Measurements from ENCODE around the gene GLIPR1L1. TPM values are rescaled to one million over a fixed set of nuclear protein-coding genes. Genes with fewer than 3 reads are reported as not detected.

GLIPR1L1 gene
- total RNA-seq, 1 experiment from 2014 or later = not detected

DNA sequence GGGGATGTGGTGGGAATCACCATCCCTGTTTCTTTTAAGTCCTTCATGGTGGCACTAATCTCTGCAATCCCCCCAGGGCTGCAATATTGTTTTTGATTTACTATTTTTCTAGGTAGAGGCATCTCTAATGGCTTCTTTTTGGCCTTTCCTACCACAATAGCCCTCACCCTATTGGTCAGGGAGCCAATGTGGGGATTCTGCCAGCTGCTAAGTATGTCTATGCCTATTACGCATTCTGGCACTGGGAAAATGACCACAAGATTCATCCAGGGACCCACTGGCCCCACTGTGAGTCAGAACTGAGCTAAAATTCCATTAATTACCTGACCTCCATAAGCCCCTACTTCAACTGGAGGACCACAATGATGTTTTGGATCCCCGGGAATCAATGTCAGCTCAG is 40.5 kb downstream of the GLIPR1L1 start:
- no peaks in the 10 kb centered on the region for H3K36me3 ChIP-seq
- H3K9me3 ChIP-seq (replicated peaks) = no peaks in the 10 kb centered on the region
- no peaks in the 10 kb centered on the region for H3K4me1 ChIP-seq (replicated peaks)
- H3K4me3 ChIP-seq = no peak overlapping the region
- no peak overlapping the region for H3K27ac ChIP-seq
- H3K27me3 ChIP-seq (replicated peaks) = no peaks in the 10 kb centered on the region
- no peak for DNase-seq (ENCODE audit: low read depth in 1 of 2, low spot score in 2 of 2)

GRCh38 chr12:75378354-75378753 is 43.9 kb downstream of the GLIPR1L1 start:
- Histone ChIP-seq H3K27ac (no peak overlapping the region), H3K27me3 (replicated peaks) (no peaks in the 10 kb centered on the region), H3K4me3 (no peak overlapping the region), H3K36me3 (no peaks in the 10 kb centered on the region), H3K4me1 (replicated peaks) (no peaks in the 10 kb centered on the region), H3K9me3 (replicated peaks) (no peaks in the 10 kb centered on the region)
- no peak for DNase-seq (ENCODE audit: low read depth in 1 of 2, low spot score in 2 of 2)

DNA sequence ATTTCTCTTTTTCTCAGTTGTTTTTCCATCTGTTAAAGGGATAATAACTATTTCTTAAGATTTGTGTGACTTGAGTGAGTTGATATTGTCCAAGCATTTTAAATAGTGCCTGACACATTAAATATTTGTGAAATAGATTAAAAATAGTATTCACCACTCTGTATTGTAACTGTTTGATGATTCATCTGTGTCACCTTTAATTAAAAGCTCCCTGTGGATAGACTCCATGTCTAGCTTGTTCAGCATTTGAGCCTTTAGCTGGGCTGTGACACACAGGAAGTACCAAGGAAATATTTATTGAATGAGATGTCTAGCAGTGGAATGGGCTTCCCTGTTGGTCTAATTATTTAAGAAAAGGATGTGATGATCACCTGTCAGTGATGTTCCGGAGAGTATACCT is 54.6 kb downstream of the GLIPR1L1 start:
- DNase-seq (ENCODE audit: low read depth in 1 of 2, low spot score in 2 of 2) = peak in 1 of 2 experiments; percentile 66
- no peaks in the 10 kb centered on the region for H3K27me3 ChIP-seq (replicated peaks)
- peak overlapping the region; percentile 1; the same call in 1 of the 2 replicates for H3K27ac ChIP-seq
- no peak overlapping the region for H3K4me3 ChIP-seq
- no peaks in the 10 kb centered on the region for H3K9me3 ChIP-seq (replicated peaks)
- H3K36me3 ChIP-seq = no peaks in the 10 kb centered on the region
- peaks cover 24% of the 10 kb centered on the region for H3K4me1 ChIP-seq (replicated peaks)

- Histone ChIP-seq H3K27me3 (replicated peaks) (no peaks in the 10 kb centered on the region), H3K9me3 (replicated peaks) (no peaks in the 10 kb centered on the region), H3K27ac (0 out of 2 replicates have a peak overlapping the region, but pooled peaks have one; percentile 4), H3K4me3 (no peak overlapping the region), H3K36me3 (no peaks in the 10 kb centered on the region), H3K4me1 (replicated peaks) (peaks cover 24% of the 10 kb centered on the region)
- DNase-seq (ENCODE audit: low read depth in 1 of 2, low spot score in 2 of 2) = no peak
Observed at GRCh38 chr12:75389706-75390105, 55.2 kb downstream of the GLIPR1L1 start.

- H3K27ac ChIP-seq = no peak overlapping the region
Observed at GRCh38 chr12:75390156-75390898, 55.9 kb downstream of the GLIPR1L1 start.

GRCh38 chr12:75390899-75391538 is 56.5 kb downstream of the GLIPR1L1 start, which contains the start of gene GLIPR1L2:
GLIPR1L2 (plus strand) TSS chr12:75391089; CDS start chr12:75391117, 28 bp downstream.
- DNase-seq (ENCODE audit: low read depth in 1 of 2, low spot score in 2 of 2) = peak; percentile 94 to 96
- peaks cover 24% of the 10 kb centered on the region for H3K4me1 ChIP-seq (replicated peaks)
- H3K36me3 ChIP-seq = no peaks in the 10 kb centered on the region
- H3K9me3 ChIP-seq (replicated peaks) = no peaks in the 10 kb centered on the region
- H3K27ac ChIP-seq = peak within 1 kb of the TSS; percentile 70
- H3K4me3 ChIP-seq = peak within 1 kb of the TSS; percentile 42
- no peaks in the 10 kb centered on the region for H3K27me3 ChIP-seq (replicated peaks)

More at GRCh38 chr12:75390156-75390898, 55.9 kb downstream of the GLIPR1L1 start:
- DNase-seq (ENCODE audit: low read depth in 1 of 2, low spot score in 2 of 2) = peak in 1 of 2 experiments; percentile 33
- Histone ChIP-seq H3K4me1 (replicated peaks) (peaks cover 24% of the 10 kb centered on the region), H3K9me3 (replicated peaks) (no peaks in the 10 kb centered on the region), H3K27me3 (replicated peaks) (no peaks in the 10 kb centered on the region), H3K4me3 (peak overlapping the region; percentile 42), H3K36me3 (no peaks in the 10 kb centered on the region)

GRCh38 chr12:75404231-75404630 is 69.8 kb downstream of the GLIPR1L1 start:
- no peak for DNase-seq (ENCODE audit: low read depth in 1 of 2, low spot score in 2 of 2)
- Histone ChIP-seq H3K4me1 (replicated peaks) (no peaks in the 10 kb centered on the region), H3K27ac (no peak overlapping the region), H3K9me3 (replicated peaks) (no peaks in the 10 kb centered on the region), H3K27me3 (replicated peaks) (no peaks in the 10 kb centered on the region), H3K36me3 (no peaks in the 10 kb centered on the region), H3K4me3 (no peak overlapping the region)

DNA sequence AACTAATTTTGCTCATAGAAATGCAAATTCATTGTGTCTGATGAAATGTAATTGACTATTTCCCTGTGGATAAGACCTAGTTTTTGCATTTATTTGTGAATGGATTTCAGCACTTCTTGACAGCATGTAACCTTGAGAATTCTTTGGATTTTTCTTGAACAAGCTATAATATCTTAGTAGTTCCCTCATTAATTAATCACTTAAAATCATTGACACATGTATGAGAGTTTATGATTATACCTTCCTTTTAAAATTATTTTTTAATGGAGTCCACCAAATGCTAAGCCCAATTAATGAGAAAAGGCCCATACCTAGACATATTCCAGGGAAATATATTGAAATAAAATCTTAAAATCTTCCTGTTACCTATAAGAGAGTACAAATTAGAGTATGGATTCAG is 73.2 kb downstream of the GLIPR1L1 start:
- Histone ChIP-seq H3K4me1 (replicated peaks) (no peaks in the 10 kb centered on the region), H3K27me3 (replicated peaks) (no peaks in the 10 kb centered on the region), H3K4me3 (no peak overlapping the region), H3K36me3 (no peaks in the 10 kb centered on the region), H3K9me3 (replicated peaks) (no peaks in the 10 kb centered on the region), H3K27ac (no peak overlapping the region)
- no peak for DNase-seq (ENCODE audit: low read depth in 1 of 2, low spot score in 2 of 2)

GRCh38 chr12:75409830-75410229 is 75.4 kb downstream of the GLIPR1L1 start:
- Histone ChIP-seq H3K27me3 (replicated peaks) (no peaks in the 10 kb centered on the region), H3K27ac (no peak overlapping the region), H3K4me1 (replicated peaks) (no peaks in the 10 kb centered on the region), H3K36me3 (no peaks in the 10 kb centered on the region), H3K4me3 (no peak overlapping the region), H3K9me3 (replicated peaks) (no peaks in the 10 kb centered on the region)
- DNase-seq (ENCODE audit: low read depth in 1 of 2, low spot score in 2 of 2) = no peak

GRCh38 chr12:75414671-75415070 is 80.2 kb downstream of the GLIPR1L1 start:
- Histone ChIP-seq H3K4me3 (no peak overlapping the region), H3K27me3 (replicated peaks) (no peaks in the 10 kb centered on the region), H3K36me3 (no peaks in the 10 kb centered on the region), H3K4me1 (replicated peaks) (no peaks in the 10 kb centered on the region), H3K9me3 (replicated peaks) (no peaks in the 10 kb centered on the region), H3K27ac (no peak overlapping the region)
- no peak for DNase-seq (ENCODE audit: low read depth in 1 of 2, low spot score in 2 of 2)

- DNase-seq (ENCODE audit: low read depth in 1 of 2, low spot score in 2 of 2) = no peak
- no peak overlapping the region for H3K27ac ChIP-seq
Observed at GRCh38 chr12:75419841-75420240, 85.4 kb downstream of the GLIPR1L1 start.

More at GRCh38 chr12:75419841-75420240, 85.4 kb downstream of the GLIPR1L1 start:
- no peak overlapping the region for H3K4me3 ChIP-seq
- H3K9me3 ChIP-seq (replicated peaks) = no peaks in the 10 kb centered on the region
- H3K27me3 ChIP-seq (replicated peaks) = no peaks in the 10 kb centered on the region
- H3K4me1 ChIP-seq (replicated peaks) = no peaks in the 10 kb centered on the region
- no peaks in the 10 kb centered on the region for H3K36me3 ChIP-seq

Other genes with a start within 250 kb of the GLIPR1L1 start
- not detected in 2 replicates for gene KCNC2, start 124.8 kb upstream of the GLIPR1L1 start, total RNA-seq (2014; rRNA removed; shearing (Covaris generic))
- gene CAPS2, start 4.3 kb upstream of the GLIPR1L1 start, total RNA-seq (2014; rRNA removed; shearing (Covaris generic)) = 1.9 and 2.8 TPM in 2 replicates
- 0.13 TPM in 1 of 2 replicates, not detected in the other for gene GLIPR1L2, start 56.4 kb downstream of the GLIPR1L1 start, total RNA-seq (2014; rRNA removed; shearing (Covaris generic))
- 34.4 and 81.5 TPM in 2 replicates for gene GLIPR1, start 146.1 kb downstream of the GLIPR1L1 start, total RNA-seq (2014; rRNA removed; shearing (Covaris generic))
- 45.7 and 76.8 TPM in 2 replicates for gene KRR1, start 176.9 kb downstream of the GLIPR1L1 start, total RNA-seq (2014; rRNA removed; shearing (Covaris generic))